Activated CD4-positive, alpha-beta T cell treated with anti-CD3 and anti-CD28 coated beads, Interleukin-2, amount 10 ng/mL, durations not matched to agents 24 days and 14 days (primary cell): ENCODE results near the gene LRRC28. TPM values are rescaled to one million over a fixed set of nuclear protein-coding genes. Genes with fewer than 3 reads are reported as not detected.

Source experiments
- DNase-seq: peaks from one replicate; pipeline ENCODE4 v3.0.0; 2022
- H3K27ac Mint-ChIP-seq: one replicate; pipeline ENCODE4 v1.8.0; 2022; ENCODE audit warnings: mild to moderate bottlenecking, mixed read lengths
- H3K27me3 Mint-ChIP-seq: one replicate; pipeline ENCODE4 v1.8.0; 2022; ENCODE audit warnings: mixed read lengths
- H3K36me3 Mint-ChIP-seq: one replicate; pipeline ENCODE4 v1.8.0; 2022; ENCODE audit warnings: low read depth, mild to moderate bottlenecking, mixed read lengths
- H3K4me1 Mint-ChIP-seq: one replicate; pipeline ENCODE4 v1.8.0; 2021; ENCODE audit warnings: mixed read lengths
- H3K4me3 Mint-ChIP-seq: one replicate; pipeline ENCODE4 v1.8.0; 2022; ENCODE audit warnings: mild to moderate bottlenecking, moderate library complexity, mixed read lengths
- H3K9me3 Mint-ChIP-seq: one replicate; pipeline ENCODE4 v1.8.0; 2021; ENCODE audit warnings: mixed read lengths
- intact Hi-C: fragments of 100-400 bp; cut with micrococcal nuclease; formaldehyde crosslinking; loops from one replicate; pipeline ENCODE4 v1.15.1; 2023
- total RNA-seq: library from RNA; stranded (reverse); gene quantifications from 2 replicates; pipeline ENCODE4 v1.2.3, GENCODE V29; 2022

Gene LRRC28
- total RNA-seq, 1 donor from 2014 or later, result 15.1 TPM

DNA sequence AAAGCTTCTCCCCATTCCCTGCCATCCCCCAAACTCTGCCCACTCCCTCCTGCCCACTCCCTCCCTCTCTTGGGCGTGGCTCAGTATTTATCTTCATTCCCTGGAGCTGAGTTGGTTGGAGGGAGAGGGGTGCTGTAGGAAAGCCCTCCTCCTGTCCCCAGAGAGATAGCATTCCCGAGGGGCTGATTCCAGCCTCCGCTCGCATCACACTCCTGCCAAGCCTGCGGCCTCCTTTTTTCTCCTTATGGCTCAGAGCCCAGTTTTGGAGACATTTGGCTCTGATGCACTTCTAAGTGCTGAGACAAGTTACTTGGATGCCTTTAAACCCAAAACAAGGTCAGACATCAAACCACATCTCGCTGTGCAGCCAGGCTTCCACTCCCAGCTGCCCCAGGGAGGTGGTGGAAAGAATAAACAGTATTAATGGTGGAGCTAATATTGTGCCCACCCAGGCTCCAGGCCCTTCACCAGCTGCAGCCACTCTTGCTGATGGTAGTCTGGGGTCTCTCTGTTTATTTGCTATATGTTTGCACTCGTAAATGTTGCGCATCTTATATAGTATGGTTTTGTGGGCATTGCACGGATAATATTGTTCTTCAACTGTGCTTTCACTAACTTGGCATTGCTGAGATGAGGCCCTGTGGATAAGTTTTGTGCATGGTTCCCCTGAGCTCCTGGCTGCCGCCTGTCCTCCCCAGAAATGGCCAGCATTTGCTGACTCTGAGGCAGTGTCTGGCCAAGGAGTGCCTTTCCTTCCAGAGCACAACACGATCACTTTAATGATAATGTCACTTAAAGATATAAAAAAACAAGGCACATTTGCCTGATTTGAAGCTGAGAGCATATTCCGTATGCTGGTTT lies 157.2 kb downstream of the LRRC28 start:
- Mint-ChIP-seq H3K4me1 (peaks cover 19% of the 10 kb centered on the region), H3K9me3 (no peaks in the 10 kb centered on the region), H3K27me3 (no peaks in the 10 kb centered on the region), H3K27ac (no peak overlapping the region), H3K36me3 (no peaks in the 10 kb centered on the region), H3K4me3 (no peak overlapping the region)
- intact Hi-C loops, result no loop called here
- no peak for DNase-seq

GRCh38 chr15:99409097-99409473 lies 157.8 kb downstream of the LRRC28 start:
- Mint-ChIP-seq H3K4me3 (no peak overlapping the region), H3K27me3 (no peaks in the 10 kb centered on the region), H3K4me1 (peaks cover 19% of the 10 kb centered on the region), H3K9me3 (no peaks in the 10 kb centered on the region), H3K36me3 (no peaks in the 10 kb centered on the region), H3K27ac (no peak overlapping the region)
- DNase-seq, result peak; percentile 73
- intact Hi-C loops, result no loop called here

DNA sequence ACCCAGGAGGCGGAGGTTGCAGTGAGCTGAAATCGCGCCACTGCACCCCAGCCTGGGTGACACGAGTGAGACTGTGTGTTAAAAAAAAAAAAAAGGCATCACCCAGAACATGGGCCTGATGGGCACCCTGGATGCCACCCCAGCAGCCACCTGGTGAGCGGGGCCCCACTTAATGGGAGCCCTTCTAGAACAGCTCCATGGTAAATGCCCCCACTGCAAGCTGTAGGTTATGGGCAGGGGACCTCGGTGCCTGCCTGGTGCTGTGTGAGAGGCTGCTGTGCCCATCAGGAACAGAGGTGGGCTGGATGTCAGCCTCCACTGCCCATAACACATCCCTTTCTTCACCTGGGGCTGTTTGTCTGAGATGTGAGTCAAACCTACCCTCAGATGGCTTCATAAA lies 158.3 kb downstream of the LRRC28 start:
- DNase-seq, result no peak
- Mint-ChIP-seq H3K4me3 (no peak overlapping the region), H3K27me3 (no peaks in the 10 kb centered on the region), H3K36me3 (no peaks in the 10 kb centered on the region), H3K9me3 (no peaks in the 10 kb centered on the region), H3K27ac (no peak overlapping the region), H3K4me1 (peaks cover 19% of the 10 kb centered on the region)
- intact Hi-C loops, result no loop called here

GRCh38 chr15:99410477-99410876 lies 159.2 kb downstream of the LRRC28 start:
- no peak for DNase-seq
- Mint-ChIP-seq H3K27ac (peak overlapping the region; percentile 29), H3K4me3 (no peak overlapping the region), H3K27me3 (no peaks in the 10 kb centered on the region), H3K36me3 (no peaks in the 10 kb centered on the region), H3K4me1 (peaks cover 19% of the 10 kb centered on the region), H3K9me3 (no peaks in the 10 kb centered on the region)
- intact Hi-C loops, result no loop called here

- peaks cover 19% of the 10 kb centered on the region for H3K4me1 Mint-ChIP-seq
- intact Hi-C loops, result no loop called here
- no peak overlapping the region for H3K27ac Mint-ChIP-seq
- H3K9me3 Mint-ChIP-seq, result no peaks in the 10 kb centered on the region
- no peaks in the 10 kb centered on the region for H3K27me3 Mint-ChIP-seq
- DNase-seq, result no peak
- H3K36me3 Mint-ChIP-seq, result no peaks in the 10 kb centered on the region
- no peak overlapping the region for H3K4me3 Mint-ChIP-seq
Observed at GRCh38 chr15:99411234-99411633, 160.0 kb downstream of the LRRC28 start.

- no peaks in the 10 kb centered on the region for H3K36me3 Mint-ChIP-seq
- intact Hi-C loops, result no loop called here
- H3K4me1 Mint-ChIP-seq, result peaks cover 19% of the 10 kb centered on the region
- no peaks in the 10 kb centered on the region for H3K9me3 Mint-ChIP-seq
- no peak overlapping the region for H3K4me3 Mint-ChIP-seq
- H3K27ac Mint-ChIP-seq, result no peak overlapping the region
- DNase-seq, result no peak
- H3K27me3 Mint-ChIP-seq, result no peaks in the 10 kb centered on the region
Observed at GRCh38 chr15:99412082-99412481, 160.8 kb downstream of the LRRC28 start.

DNA sequence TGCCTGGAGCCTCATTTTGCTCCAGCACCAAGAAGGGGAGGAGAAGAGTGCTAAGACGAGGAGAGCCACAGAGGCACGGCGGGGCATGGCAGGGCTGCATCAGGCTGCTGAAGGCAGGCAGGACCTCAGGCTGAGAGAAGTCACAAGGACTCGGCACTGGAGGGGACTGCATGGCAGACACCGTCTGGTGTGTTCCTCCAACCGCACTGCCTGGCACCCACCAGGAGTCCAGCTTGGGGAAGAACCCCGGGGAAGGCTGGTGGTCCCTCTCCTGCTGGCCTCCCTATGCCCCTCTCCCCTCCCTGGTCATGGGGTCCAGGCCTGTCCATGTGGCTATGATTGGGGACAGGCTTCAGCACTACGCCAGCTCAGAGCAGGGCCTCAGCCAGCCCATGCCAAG lies 161.3 kb downstream of the LRRC28 start:
- peaks cover 18% of the 10 kb centered on the region for H3K4me1 Mint-ChIP-seq
- intact Hi-C loops, result no loop called here
- H3K36me3 Mint-ChIP-seq, result no peaks in the 10 kb centered on the region
- no peak overlapping the region for H3K27ac Mint-ChIP-seq
- DNase-seq, result no peak
- no peak overlapping the region for H3K4me3 Mint-ChIP-seq
- H3K27me3 Mint-ChIP-seq, result no peaks in the 10 kb centered on the region
- H3K9me3 Mint-ChIP-seq, result no peaks in the 10 kb centered on the region

DNA sequence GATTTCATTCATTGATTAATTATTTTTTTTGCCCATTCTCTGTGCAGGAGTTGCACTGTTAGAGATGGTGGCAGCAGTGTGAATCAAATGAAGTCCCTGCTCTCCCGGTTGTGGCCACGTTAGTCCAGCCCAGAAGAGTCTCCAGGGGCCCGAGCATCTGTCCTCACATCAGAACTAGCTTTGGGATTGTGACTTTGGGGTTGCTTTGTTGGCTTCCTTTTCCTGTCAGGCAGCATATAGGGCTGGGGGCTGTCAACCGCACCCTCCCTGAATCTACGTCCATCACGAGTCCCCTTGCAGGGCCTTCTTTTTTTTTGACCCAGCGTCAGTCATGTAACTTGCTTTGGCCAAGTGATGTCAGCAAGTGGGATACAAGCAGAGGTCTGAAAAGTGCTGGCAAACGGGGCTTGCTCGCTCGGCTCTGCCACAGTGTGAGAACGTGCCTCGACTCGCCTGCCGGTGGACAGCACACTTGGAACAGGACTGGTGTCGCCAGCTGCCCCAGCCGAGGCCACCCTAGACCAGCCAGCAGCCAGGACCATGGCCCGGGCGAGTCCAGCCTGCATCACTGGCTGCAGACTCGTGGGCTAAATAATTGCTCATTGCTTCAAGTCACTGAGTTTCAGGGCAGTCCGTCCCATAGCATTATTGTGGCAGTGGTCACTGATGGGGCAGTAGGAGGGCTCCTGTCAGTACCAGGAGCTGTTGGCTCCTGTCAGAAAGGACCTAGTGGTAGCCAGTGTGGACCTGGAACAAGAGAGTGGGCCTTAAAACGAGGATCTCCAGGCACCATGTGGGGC lies 162.9 kb downstream of the LRRC28 start:
- H3K4me1 Mint-ChIP-seq, result peaks cover 6% of the 10 kb centered on the region
- peaks cover 2% of the 10 kb centered on the region for H3K36me3 Mint-ChIP-seq
- peaks cover 3% of the 10 kb centered on the region for H3K9me3 Mint-ChIP-seq
- intact Hi-C loops, result no loop called here
- DNase-seq, result no peak
- H3K27me3 Mint-ChIP-seq, result peaks cover 2% of the 10 kb centered on the region
- H3K4me3 Mint-ChIP-seq, result no peak overlapping the region
- H3K27ac Mint-ChIP-seq, result no peak overlapping the region

DNA sequence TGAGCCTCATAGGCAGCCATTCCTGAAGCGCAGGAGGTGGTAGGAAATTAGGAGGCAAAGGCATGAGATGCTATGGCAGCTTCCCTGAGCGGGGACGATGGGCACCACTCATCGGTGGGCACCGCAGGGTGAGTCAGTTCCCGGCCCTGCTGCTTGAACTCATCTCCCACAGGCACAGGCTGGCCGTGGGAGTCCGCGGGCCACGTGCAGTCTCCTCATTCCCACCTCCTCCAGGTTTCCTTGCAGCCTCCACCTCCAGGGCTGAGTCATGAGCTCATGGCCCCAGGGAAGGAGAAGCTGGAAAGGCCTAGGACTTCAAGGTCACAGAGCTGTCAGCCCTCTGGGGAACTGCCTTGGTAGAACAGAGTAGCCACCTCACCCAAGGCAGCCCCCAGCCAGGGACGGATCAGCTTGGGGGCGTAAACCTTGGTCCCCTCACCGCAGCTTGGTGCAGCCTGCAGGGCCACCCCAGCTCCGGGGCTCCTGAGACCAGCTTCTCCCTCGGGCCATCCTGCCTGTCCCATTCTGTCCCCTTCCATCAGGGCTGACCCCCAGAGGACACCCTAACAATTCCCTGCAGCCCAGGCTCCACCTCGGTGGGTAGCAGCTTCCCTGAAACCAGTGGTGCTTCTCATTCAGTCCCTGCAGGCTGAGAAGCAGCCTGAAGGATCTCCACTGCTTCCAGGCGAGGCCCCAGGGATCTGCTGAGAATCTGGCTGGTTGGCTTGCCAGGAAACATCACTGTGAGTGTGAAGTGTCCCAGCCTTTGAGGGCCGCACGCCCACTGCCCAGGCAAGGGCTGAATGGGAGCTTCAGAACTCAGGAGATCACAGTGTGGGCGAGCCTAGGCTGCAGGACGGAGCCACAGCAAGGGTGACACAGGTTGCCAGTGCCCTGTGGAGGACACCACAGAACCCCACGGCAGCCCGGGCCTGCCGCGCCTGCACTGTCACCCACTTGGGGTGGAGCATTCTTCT lies 163.8 kb downstream of the LRRC28 start:
- intact Hi-C loops, result no loop called here
- H3K27ac Mint-ChIP-seq, result no peak overlapping the region
- no peak overlapping the region for H3K4me3 Mint-ChIP-seq
- DNase-seq, result no peak
- peaks cover 4% of the 10 kb centered on the region for H3K9me3 Mint-ChIP-seq
- H3K27me3 Mint-ChIP-seq, result peaks cover 2% of the 10 kb centered on the region
- H3K4me1 Mint-ChIP-seq, result peaks cover 6% of the 10 kb centered on the region
- H3K36me3 Mint-ChIP-seq, result peaks cover 2% of the 10 kb centered on the region

DNA sequence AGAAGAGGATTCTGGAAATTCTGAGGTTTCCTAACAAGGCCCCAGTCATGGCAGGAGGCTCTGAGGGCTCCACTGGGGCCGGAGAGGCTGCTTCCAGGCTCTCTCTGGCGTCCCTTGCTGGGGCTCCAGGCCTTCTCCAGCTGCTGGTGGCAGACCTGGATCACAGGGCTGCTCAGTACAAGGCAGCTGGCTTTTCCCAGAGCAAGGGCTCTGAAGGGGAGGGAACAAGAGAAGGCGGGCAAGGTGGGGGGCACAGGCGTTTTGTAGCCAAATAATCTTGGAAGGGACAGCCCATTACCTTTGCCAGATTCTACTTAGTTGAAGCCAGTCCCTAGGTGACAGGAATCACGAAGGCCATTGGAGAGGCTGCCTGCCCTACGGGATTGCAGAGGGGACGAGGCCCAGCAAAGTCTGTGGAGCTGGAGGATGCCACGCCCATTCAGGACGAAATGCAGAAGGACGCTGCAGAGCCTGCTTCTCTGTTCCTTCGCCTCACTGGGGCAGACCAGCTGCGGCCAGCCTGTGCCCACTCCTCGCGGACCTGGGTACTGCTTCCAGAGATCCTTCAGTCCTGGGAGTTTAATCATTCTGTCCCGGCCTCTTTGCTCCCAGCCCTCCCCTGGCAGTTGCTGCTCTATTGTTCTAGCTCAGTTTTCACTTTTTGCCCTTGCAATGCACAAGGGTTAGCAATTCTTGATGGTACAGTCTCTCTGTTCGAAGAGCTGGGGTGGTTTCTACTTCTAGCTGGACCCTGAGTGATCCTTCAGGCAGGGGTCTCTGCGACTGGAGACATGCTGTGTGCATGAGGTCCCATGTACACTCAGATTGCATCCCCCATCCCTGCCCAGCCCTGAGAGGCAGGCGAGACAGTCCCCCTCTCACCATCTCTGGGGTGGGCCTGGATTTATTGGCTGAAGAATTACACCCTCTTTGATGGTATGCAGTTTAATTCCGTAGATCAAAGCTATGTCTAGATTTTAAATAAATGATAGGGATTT lies 165.2 kb downstream of the LRRC28 start:
- no peak overlapping the region for H3K27ac Mint-ChIP-seq
- intact Hi-C loops, result no loop called here
- H3K27me3 Mint-ChIP-seq, result peaks cover 6% of the 10 kb centered on the region
- H3K36me3 Mint-ChIP-seq, result peaks cover 3% of the 10 kb centered on the region
- no peak overlapping the region for H3K4me3 Mint-ChIP-seq
- H3K9me3 Mint-ChIP-seq, result peaks cover 13% of the 10 kb centered on the region
- DNase-seq, result no peak
- peaks cover 12% of the 10 kb centered on the region for H3K4me1 Mint-ChIP-seq

DNA sequence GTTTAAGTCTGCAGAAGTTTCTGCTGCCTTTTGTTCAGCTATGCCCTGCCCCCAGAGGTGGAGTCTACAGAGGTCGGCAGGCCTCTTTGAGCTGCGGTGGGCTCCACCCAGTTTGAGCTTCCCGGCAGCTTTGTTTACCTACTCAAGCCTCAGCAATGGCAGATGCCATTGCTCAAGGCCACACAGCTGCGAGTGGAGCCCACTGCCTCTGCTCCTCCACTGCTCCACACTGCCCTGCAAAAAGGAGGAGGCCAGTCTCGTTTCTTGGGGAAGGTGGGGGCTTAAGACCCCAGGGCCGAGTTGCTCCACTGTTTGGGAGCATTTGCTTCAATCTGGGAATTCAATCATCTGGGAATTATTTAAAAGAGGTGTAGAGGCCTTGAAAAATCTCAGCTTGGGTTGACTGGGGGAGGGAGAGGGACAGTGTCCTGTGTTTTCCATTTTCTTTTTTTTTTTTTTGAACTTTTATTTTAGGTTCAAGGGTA lies 169.9 kb downstream of the LRRC28 start:
- DNase-seq, result peak; percentile 89
- H3K4me3 Mint-ChIP-seq, result peak overlapping the region; percentile 62
- intact Hi-C loops, result no loop called here
- peaks cover 17% of the 10 kb centered on the region for H3K9me3 Mint-ChIP-seq
- H3K27me3 Mint-ChIP-seq, result peaks cover 6% of the 10 kb centered on the region
- peaks cover 6% of the 10 kb centered on the region for H3K36me3 Mint-ChIP-seq
- H3K27ac Mint-ChIP-seq, result peak overlapping the region; percentile 72
- H3K4me1 Mint-ChIP-seq, result peaks cover 38% of the 10 kb centered on the region

GRCh38 chr15:99421758-99422157 lies 170.5 kb downstream of the LRRC28 start:
- no peak overlapping the region for H3K27ac Mint-ChIP-seq
- H3K4me1 Mint-ChIP-seq, result peaks cover 38% of the 10 kb centered on the region
- H3K9me3 Mint-ChIP-seq, result peaks cover 17% of the 10 kb centered on the region
- H3K36me3 Mint-ChIP-seq, result peaks cover 6% of the 10 kb centered on the region
- intact Hi-C loops, result no loop called here
- DNase-seq, result no peak
- H3K27me3 Mint-ChIP-seq, result peaks cover 6% of the 10 kb centered on the region
- H3K4me3 Mint-ChIP-seq, result no peak overlapping the region
